ENCODE measurements around the gene PLAAT4.
"Not testable (repeated sequence)": the region's sequence is repeated elsewhere in the genome, so short reads cannot be mapped to it uniquely, and the experiment has no call there.

The PLAAT4 gene

DNA sequence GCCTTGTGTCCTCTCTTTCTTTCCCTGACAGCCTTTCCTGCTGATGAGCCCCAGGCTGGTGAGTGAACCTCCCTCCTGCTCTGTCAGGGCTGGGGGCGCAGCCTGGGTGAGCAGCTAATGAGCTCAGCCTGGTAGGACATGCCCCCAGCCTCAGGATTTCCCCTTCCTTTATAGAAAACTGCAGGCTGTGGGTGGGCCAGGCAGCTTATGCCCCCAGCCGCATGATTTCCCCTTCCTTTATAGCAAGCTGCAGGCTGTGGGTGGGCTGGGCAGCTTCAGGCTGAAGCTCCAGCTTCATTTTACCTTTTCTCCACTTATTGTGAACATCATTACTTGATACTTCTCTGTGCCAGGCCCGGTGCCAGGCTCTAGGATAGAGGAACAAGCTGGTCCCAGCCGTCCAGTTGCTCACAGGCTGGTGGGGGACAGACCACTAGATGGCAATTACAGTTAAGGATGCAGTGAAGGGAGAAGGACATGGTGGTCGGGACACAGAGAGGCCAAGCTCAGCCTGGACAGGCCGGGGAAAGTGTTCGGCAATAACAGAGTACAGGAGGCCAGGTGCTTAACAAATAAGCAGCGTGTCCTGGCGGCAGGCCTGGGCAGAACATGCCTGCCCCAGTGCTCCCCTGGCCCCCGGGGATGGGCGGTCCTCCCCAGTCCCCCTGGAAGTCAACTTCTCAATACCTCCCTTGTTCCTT lies 25.4 kb upstream of the PLAAT4 start:
- DNase-seq = no peak

- no peak for DNase-seq
Observed at GRCh38 chr11:63512816-63513215, 23.8 kb upstream of the PLAAT4 start.

- DNase-seq = no peak
Observed at GRCh38 chr11:63516109-63516508, 20.5 kb upstream of the PLAAT4 start.

- DNase-seq = peak; percentile 89
Observed at GRCh38 chr11:63517156-63517555, 19.5 kb upstream of the PLAAT4 start.

DNA sequence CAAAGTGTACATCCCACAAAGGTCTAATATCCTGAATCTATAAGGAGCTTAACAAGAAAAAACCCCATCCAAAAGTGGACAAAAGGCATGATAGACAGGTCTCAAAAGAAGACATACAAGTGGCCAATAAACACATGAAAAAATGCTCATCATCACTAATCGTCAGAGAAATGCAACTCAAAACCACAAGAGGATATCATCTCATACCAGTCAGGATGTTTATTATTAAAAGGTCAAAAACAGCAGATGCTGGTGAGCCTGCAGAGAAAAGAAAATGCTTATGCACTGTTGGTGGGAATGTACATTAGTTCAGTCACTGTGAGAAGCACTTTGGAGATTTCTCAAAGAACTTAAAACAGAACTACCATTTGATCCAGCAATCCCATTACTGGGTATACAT lies 18.1 kb upstream of the PLAAT4 start:
- peak; percentile 63 for DNase-seq

DNA sequence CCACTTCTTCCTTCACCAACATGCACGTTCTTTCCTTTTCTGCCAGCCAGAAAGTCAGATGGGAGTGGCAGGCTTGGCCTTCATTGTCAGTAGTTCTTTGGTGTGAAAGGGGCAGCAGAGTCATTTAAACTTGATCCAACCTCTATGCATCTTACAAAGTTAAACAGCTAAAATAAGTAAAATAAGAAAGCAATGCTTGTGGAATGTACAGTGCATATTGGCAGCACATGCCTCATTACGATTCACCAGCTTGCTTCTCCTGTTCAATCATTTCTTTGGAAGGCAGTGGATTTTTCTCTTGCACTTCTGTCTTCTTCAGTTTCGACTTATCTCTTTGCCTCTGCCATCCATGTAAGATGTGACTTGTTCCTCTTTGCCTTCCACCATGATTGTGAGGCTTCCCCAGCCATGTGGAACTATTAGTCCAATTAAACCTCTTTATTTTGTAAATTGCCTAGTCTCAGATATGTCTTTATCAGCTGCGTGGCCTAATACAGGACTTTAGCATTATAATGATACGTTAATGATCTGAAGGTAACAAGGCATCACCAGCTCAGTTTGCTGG lies 15.9 kb upstream of the PLAAT4 start:
- no peak for DNase-seq

GRCh38 chr11:63521896-63522295 lies 14.7 kb upstream of the PLAAT4 start:
- DNase-seq = no peak

DNA sequence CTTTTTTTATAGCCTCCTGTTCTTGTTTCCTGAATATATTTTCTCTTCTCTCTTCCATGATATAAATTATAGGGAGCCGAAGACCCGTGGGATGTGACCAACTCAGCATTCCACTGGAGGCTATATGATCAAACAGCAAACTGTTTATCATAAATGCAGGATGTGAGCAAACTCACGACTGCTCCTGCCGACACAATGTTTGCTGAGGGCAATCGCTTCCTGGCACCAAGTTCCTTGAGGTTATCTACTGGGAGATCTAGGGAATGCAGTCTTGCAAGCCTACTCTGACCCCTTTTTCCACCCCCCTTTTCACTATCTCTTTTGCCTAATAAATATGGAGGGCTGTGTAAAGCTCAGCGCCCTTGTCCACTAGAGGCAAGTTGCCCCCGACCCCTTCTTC lies 13.5 kb upstream of the PLAAT4 start:
- DNase-seq = no peak

DNA sequence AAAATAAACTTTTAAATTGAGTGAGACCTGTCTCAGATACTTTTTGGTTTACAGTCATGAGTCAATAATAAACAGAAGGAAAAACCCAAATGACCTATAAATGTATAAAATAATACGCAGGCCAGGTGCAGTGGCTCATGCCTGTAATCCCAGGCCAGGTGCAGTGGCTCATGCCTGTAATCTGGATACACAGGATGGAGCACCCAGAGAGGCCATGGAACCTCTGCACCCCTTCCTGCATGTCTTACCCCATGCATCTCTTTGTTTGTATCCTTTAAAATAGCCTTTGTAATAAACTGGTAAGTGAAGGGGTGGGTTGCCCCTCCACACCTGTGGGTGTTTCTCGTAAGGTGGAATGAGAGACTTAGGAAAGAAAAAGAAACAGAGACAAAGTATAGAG lies 8.9 kb upstream of the PLAAT4 start:
- no peak for DNase-seq

DNA sequence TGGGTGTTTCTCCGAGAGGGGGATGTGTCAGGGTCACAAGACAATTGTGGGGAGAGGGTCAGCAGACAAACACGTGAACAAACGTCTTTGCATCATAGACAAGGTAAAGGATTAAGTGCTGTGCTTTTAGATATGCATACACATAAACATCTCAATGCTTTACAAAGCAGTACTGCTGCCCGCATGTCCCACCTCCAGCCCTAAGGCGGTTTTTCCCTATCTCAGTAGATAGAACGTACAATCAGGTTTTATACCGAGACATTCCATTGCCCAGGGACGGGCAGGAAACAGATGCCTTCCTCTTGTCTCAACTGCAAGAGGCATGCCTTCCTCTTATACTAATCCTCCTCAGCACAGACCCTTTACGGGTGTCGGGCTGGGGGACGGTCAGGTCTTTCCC lies 8.5 kb upstream of the PLAAT4 start:
- not testable (repeated sequence) for DNase-seq

- DNase-seq = not testable (repeated sequence)
Observed at GRCh38 chr11:63528729-63529278, 7.8 kb upstream of the PLAAT4 start.

GRCh38 chr11:63529373-63529772 lies 7.2 kb upstream of the PLAAT4 start:
- DNase-seq = not testable (repeated sequence)

GRCh38 chr11:63530021-63530420 lies 6.6 kb upstream of the PLAAT4 start:
- no peak for DNase-seq

DNA sequence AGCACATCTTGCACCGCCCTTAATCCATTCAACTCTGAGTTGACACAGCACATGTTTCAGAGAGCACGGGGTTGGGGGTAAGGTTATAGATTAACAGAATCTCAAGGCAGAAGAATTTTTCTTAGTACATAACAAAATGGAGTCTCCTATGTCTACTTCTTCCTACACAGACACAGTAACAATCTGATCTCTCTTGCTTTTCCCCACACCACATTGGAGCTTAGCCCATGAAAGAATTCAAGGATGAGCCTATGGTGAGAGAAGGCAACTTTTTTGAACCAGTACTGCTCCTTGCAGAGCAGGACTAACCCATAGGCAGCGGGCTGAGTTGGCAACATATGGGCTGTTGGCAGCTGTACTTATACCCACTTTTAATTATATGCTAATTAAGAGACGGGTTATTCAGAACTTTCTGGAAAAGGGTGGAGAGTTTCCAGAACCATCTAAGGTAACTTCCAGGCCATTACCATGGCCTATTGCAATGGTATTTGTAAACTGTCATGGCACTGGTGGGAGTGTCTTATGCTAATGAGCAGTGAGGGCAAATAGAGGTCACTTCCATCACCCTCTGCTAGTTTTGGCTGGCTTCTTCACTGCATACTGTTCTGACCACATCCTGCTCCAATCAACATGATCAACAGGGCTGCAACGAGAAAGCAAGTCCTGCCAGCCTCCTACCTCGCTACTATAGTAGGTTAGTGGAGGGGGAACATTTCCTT lies 5.4 kb upstream of the PLAAT4 start:
- DNase-seq = not testable (repeated sequence)

DNA sequence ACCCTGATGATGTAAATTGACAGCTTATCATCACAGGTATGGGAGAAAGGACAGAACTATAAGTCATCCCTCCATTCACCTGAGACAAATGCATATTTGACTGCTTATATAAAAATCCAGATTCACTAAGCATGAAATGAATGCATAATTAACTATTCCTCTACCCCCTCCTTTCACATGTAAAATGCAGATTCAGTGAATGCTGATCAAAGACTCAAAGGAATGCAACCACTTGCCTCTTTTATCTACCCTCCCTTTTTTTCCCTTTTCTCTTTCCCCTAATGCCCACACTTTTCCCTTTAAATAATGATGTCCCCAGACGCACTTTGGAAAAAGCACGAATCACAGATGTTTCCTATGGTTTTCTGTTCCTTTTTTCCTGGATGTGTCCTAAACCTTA lies 4.5 kb upstream of the PLAAT4 start:
- no peak for DNase-seq

GRCh38 chr11:63532799-63533475 lies 3.7 kb upstream of the PLAAT4 start:
- DNase-seq = no peak

GRCh38 chr11:63534076-63534475 lies 2.5 kb upstream of the PLAAT4 start:
- DNase-seq = no peak

DNA sequence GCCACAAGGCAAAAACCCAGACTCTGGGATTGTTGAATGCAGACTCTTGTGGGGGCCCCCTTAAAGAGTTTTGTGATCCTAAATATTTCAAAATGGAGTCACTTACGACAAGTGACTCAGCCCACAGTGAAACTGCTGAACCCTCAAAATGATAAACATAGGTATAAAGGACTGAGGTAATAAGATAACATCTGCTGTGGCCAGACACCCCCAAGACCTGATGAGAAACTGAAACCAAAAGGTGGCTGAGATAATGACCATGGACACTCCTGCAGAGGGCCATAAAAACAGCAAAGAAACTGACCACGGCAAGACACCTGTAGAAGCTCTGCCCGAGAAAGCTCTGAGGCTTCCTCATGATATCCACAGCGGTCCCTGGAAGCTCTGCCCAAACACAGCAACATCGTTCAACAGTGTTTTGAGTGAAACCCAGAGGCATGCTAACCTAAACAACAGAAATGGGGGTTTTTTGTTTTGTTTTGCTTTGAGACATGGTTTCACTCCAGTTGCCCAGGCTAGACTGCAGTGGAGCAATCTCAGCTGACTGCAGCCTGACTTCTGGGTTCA lies 1.6 kb upstream of the PLAAT4 start:
- no peak for DNase-seq

GRCh38 chr11:63535734-63536133 lies 874 bp upstream of the PLAAT4 start:
- no peak for DNase-seq

- DNase-seq = no peak
Observed at GRCh38 chr11:63537293-63538101, 889 bp downstream of the PLAAT4 start.

- DNase-seq = not testable (repeated sequence)
Observed at GRCh38 chr11:63542506-63542905, 5.9 kb downstream of the PLAAT4 start.

GRCh38 chr11:63543711-63544110 lies 7.1 kb downstream of the PLAAT4 start:
- DNase-seq = no peak
